Glutamatergic neuron (in vitro differentiated cells): ENCODE results near the gene CEL. TPM values are rescaled to one million over a fixed set of nuclear protein-coding genes. Genes with fewer than 3 reads are reported as not detected.
A peak's percentile ranks its signal among the peaks of the same experiment; 100 is the strongest.
"Not testable (repeated sequence)": the region's sequence is repeated elsewhere in the genome, so short reads cannot be mapped to it uniquely, and the experiment has no call there.

Experiments used
- DNase-seq: peaks from one replicate; pipeline ENCODE4 v3.0.0; 2022
- H3K27ac Mint-ChIP-seq: one replicate; pipeline ENCODE4 v1.8.0; 2020; ENCODE audit warnings: mild to moderate bottlenecking, mixed read lengths, inconsistent platforms; ENCODE audit not compliant: unreplicated experiment
- H3K27me3 Mint-ChIP-seq: one replicate; pipeline ENCODE4 v1.8.0; 2020; ENCODE audit warnings: mild to moderate bottlenecking, moderate library complexity, mixed read lengths, inconsistent platforms; ENCODE audit not compliant: unreplicated experiment
- H3K36me3 Mint-ChIP-seq: one replicate; pipeline ENCODE4 v1.8.0; 2020; ENCODE audit warnings: mild to moderate bottlenecking, mixed read lengths, inconsistent platforms; ENCODE audit not compliant: unreplicated experiment
- H3K4me1 Mint-ChIP-seq: one replicate; pipeline ENCODE4 v1.8.0; 2020; ENCODE audit warnings: mild to moderate bottlenecking, low read depth, mixed read lengths, inconsistent platforms; ENCODE audit not compliant: unreplicated experiment
- H3K4me3 Mint-ChIP-seq: one replicate; pipeline ENCODE4 v1.8.0; 2020; ENCODE audit warnings: mild to moderate bottlenecking, mixed read lengths, inconsistent platforms; ENCODE audit not compliant: unreplicated experiment
- H3K9me3 Mint-ChIP-seq: one replicate; pipeline ENCODE4 v1.8.0; 2020; ENCODE audit warnings: mild to moderate bottlenecking, moderate library complexity, mixed read lengths, inconsistent platforms; ENCODE audit not compliant: unreplicated experiment
- total RNA-seq: library from RNA; stranded (reverse); fragmentation: NEBNext Ultra II Directional; extraction: Animal tissue kit (Norgen Biotek cat#: 25700); gene quantifications from one replicate; pipeline ENCODE4 v1.2.1, GENCODE V29; 2021; ENCODE audit not compliant: unreplicated experiment
- TF ChIP-seq, protein P1 (sequence below): fragments of 200-600 bp; sonication (generic); IDR thresholded peaks from one replicate; pipeline ENCODE4 v1.5.0; 2021; ENCODE audit not compliant: partially characterized antibody, unreplicated experiment

CEL gene
- total RNA-seq, 1 donor from 2014 or later = 3.8 TPM

DNA sequence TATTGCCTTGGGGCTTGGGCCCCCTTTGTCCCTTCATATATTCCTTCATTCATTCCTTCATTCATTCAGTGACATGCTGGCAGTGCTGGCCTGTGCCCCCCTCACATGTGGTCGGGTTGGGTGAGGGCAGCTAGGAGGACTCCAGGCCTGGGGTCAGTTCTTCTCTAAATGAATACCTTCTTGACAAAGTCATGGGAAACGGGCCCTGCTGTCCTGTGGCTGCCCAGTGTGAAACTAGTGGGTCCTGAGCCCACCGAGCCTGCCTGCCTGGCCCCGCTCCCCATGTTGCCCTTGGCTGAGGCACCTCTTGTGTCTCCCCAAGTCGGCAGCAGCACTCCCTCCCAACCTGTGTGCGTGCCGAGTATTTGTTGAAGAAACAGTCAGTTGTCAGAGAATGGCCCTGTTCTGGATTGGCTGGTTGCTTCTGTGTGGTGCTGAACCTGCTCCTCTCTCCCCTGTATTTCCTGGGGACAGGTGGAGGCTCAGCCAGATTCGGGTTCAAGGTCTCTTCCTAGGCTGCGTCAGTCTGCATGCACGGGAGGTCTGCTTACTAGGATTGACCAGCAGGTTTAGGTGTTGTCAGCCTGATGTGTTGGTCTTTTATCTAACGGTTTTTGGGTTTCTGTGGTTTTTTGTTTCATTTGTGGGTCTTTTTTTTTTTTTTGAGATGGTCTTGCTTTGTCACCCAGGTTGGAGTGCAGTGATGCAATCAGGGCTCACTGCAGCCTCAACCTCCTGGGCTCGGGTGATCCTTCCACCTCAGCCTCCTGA, 3.0 kb upstream of the CEL start:
- H3K4me3 Mint-ChIP-seq = peak overlapping the region; percentile 38
- H3K36me3 Mint-ChIP-seq = peaks cover 5% of the 10 kb centered on the region
- no peak overlapping the region for H3K27ac Mint-ChIP-seq
- DNase-seq = no peak
- TF ChIP-seq, protein P1, sequence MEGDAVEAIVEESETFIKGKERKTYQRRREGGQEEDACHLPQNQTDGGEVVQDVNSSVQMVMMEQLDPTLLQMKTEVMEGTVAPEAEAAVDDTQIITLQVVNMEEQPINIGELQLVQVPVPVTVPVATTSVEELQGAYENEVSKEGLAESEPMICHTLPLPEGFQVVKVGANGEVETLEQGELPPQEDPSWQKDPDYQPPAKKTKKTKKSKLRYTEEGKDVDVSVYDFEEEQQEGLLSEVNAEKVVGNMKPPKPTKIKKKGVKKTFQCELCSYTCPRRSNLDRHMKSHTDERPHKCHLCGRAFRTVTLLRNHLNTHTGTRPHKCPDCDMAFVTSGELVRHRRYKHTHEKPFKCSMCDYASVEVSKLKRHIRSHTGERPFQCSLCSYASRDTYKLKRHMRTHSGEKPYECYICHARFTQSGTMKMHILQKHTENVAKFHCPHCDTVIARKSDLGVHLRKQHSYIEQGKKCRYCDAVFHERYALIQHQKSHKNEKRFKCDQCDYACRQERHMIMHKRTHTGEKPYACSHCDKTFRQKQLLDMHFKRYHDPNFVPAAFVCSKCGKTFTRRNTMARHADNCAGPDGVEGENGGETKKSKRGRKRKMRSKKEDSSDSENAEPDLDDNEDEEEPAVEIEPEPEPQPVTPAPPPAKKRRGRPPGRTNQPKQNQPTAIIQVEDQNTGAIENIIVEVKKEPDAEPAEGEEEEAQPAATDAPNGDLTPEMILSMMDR = no peak
- H3K27me3 Mint-ChIP-seq = peaks cover 7% of the 10 kb centered on the region
- H3K4me1 Mint-ChIP-seq = peaks cover 6% of the 10 kb centered on the region
- H3K9me3 Mint-ChIP-seq = peaks cover 7% of the 10 kb centered on the region

DNA sequence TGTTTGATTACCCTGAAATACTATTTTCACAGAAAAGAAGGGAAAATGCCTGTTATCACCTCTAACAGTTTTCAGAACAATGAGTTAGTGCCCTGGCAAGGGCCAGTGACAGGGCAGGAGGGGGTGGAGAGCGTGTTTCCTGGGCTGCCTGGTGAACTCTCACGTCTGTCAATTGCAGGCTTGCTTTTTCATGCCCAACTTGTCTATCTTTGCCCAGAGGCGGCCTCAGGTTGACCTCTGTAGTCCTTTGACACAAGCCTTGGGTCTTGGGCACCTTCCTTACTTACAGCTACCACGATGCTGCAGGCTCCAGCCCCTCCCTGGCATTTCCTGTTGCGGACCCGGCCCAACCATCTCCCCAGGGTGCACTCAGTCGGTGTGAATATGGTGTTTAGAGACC, 2.2 kb upstream of the CEL start:
- no peaks in the 10 kb centered on the region for H3K36me3 Mint-ChIP-seq
- DNase-seq = no peak
- H3K27me3 Mint-ChIP-seq = peaks cover 5% of the 10 kb centered on the region
- H3K4me1 Mint-ChIP-seq = peaks cover 6% of the 10 kb centered on the region
- H3K27ac Mint-ChIP-seq = no peak overlapping the region
- TF ChIP-seq, protein P1 = no peak
- H3K9me3 Mint-ChIP-seq = peaks cover 4% of the 10 kb centered on the region
- H3K4me3 Mint-ChIP-seq = no peak overlapping the region

DNA sequence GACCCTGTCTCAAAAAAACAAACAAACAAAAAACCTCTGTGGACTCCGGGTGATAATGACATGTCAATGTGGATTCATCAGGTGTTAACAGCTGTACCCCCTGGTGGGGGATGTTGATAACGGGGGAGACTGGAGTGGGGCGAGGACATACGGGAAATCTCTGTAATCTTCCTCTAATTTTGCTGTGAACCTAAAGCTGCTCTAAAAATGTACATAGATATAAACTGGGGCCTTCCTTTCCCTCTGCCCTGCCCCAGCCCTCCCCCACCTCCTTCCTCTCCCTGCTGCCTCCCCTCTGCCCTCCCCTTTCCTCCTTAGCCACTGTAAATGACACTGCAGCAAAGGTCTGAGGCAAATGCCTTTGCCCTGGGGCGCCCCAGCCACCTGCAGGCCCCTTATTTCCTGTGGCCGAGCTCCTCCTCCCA, 1.4 kb upstream of the CEL start:
- peaks cover 4% of the 10 kb centered on the region for H3K9me3 Mint-ChIP-seq
- no peak for DNase-seq
- H3K4me1 Mint-ChIP-seq = peaks cover 6% of the 10 kb centered on the region
- peaks cover 4% of the 10 kb centered on the region for H3K27me3 Mint-ChIP-seq
- TF ChIP-seq, protein P1 = no peak
- no peaks in the 10 kb centered on the region for H3K36me3 Mint-ChIP-seq
- H3K27ac Mint-ChIP-seq = no peak overlapping the region
- H3K4me3 Mint-ChIP-seq = no peak overlapping the region

DNA sequence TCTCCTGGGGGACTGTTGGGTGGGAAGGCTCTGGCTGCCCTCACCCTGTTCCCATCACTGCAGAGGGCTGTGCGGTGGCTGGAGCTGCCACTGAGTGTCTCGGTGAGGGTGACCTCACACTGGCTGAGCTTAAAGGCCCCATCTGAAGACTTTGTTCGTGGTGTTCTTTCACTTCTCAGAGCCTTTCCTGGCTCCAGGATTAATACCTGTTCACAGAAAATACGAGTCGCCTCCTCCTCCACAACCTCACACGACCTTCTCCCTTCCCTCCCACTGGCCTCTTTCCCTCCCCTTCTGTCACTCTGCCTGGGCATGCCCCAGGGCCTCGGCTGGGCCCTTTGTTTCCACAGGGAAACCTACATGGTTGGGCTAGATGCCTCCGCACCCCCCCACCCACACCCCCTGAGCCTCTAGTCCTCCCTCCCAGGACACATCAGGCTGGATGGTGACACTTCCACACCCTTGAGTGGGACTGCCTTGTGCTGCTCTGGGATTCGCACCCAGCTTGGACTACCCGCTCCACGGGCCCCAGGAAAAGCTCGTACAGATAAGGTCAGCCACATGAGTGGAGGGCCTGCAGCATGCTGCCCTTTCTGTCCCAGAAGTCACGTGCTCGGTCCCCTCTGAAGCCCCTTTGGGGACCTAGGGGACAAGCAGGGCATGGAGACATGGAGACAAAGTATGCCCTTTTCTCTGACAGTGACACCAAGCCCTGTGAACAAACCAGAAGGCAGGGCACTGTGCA, 590 bp upstream of the CEL start:
- H3K27ac Mint-ChIP-seq, H3K4me1 Mint-ChIP-seq, H3K27me3 Mint-ChIP-seq, H3K36me3 Mint-ChIP-seq, H3K4me3 Mint-ChIP-seq, DNase-seq, H3K9me3 Mint-ChIP-seq: not testable (repeated sequence)

DNA sequence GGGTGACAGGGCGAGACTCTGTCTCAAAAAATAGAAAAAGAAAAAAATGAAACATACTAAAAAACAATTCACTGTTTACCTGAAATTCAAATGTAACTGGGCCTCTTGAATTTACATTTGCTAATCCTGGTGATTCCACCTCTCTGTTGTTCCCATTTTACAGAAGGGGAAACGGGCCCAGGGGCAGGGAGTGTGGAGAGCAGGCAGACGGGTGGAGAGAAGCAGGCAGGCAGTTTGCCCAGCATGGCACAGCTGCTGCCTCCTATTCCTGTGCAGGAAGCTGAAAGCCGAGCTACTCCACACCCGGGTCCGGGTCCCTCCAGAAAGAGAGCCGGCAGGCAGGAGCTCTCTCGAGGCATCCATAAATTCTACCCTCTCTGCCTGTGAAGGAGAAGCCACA, 788 bp downstream of the CEL start:
- H3K36me3 Mint-ChIP-seq, H3K27ac Mint-ChIP-seq, H3K4me1 Mint-ChIP-seq, H3K9me3 Mint-ChIP-seq, H3K27me3 Mint-ChIP-seq, H3K4me3 Mint-ChIP-seq, DNase-seq: not testable (repeated sequence)

DNA sequence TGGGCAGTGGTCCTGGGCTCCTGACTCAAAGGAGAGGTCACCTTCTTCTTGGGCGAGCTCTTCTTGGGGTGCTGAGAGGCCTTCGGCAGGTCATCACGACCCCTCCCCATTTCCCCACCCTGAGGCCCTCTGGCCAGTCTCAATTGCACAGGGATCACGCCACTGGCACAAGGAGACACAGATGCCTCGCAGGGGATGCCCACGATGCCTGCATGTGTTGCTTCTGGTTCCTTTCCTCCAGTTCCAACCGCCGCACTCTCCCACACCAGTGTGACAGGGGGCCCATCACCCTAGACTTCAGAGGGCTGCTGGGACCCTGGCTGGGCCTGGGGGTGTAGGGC, 1.3 kb downstream of the CEL start:
- H3K9me3 Mint-ChIP-seq = peaks cover 6% of the 10 kb centered on the region
- H3K36me3 Mint-ChIP-seq = no peaks in the 10 kb centered on the region
- peaks cover 4% of the 10 kb centered on the region for H3K27me3 Mint-ChIP-seq
- no peak overlapping the region for H3K4me3 Mint-ChIP-seq
- no peak overlapping the region for H3K27ac Mint-ChIP-seq
- peaks cover 6% of the 10 kb centered on the region for H3K4me1 Mint-ChIP-seq
- DNase-seq = no peak
- TF ChIP-seq, protein P1 = no peak
